Jurkat, Clone E6-1 (cell line): ENCODE measurements around the gene MMAB.

ENCODE experiments used
- DNase-seq: peaks from one replicate; pipeline ENCODE4 v3.0.0-alpha.2; 2011; ENCODE audit warnings: low read depth, low spot score
- H3K4me3 ChIP-seq: 2 replicates; pipeline ENCODE4 v1.5.1; 2011; ENCODE audit warnings: mild to moderate bottlenecking, low read length, control low read depth, moderate library complexity

Gene MMAB

DNA sequence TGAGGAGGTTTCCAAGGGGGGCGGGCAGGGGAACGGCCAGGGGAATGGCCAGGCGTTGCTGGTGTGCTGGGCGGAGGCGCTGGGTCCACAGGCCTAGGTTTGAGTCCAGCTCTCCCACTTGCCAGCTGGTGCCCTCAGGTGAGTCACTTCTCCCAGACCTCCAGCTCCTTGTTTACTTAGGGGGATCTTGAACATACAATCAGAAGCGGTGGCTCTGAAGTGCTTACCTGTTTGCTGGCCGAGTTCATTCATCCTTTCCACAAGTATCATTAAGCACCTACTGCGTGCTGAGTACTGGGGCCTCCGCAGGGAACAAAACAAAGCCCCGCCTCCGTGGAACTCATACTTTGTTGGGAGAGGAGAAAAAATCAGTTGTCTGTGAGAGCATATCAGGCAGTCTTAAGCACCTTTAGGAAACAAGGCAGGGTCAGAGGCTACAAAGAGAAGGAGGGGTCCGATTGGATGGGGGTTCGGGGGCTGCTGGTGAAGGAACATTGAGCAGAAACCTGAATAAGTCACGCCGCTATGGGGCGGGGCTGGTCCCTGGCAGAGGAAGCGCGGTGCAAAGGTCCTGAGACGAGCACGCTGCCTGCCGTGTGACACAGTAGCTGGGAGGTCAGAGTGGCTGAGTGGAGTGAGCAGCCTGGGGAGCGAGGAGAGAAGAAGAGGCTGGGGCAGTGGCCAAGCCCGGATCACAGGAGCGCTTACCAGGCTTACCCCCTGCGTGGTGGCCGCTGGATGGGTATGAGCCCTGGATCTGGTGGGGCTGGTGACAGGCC lies 15.3 kb upstream of the MMAB start:
- no peak for DNase-seq
- no peak overlapping the region for H3K4me3 ChIP-seq

DNA sequence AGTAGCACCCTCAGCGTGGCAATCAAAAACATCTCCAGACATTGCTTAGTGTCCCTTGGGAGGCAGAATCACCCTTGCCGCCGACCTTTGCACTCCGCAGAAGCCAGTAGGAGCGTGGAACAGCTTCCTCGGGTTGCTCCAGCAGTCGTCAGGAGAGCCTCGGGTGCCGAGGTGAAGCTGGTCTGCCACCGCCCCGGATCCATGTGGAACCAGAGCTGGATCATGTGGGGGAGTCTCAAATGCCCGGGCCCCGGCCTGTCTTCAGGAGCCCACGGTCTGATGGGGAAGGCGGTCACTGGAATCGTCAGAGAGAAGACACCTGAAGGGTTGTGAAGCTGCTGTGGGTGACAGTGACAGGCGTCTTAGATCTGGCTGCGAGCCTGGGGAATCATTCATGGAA lies 14.6 kb upstream of the MMAB start:
- H3K4me3 ChIP-seq, result no peak overlapping the region
- DNase-seq, result no peak

DNA sequence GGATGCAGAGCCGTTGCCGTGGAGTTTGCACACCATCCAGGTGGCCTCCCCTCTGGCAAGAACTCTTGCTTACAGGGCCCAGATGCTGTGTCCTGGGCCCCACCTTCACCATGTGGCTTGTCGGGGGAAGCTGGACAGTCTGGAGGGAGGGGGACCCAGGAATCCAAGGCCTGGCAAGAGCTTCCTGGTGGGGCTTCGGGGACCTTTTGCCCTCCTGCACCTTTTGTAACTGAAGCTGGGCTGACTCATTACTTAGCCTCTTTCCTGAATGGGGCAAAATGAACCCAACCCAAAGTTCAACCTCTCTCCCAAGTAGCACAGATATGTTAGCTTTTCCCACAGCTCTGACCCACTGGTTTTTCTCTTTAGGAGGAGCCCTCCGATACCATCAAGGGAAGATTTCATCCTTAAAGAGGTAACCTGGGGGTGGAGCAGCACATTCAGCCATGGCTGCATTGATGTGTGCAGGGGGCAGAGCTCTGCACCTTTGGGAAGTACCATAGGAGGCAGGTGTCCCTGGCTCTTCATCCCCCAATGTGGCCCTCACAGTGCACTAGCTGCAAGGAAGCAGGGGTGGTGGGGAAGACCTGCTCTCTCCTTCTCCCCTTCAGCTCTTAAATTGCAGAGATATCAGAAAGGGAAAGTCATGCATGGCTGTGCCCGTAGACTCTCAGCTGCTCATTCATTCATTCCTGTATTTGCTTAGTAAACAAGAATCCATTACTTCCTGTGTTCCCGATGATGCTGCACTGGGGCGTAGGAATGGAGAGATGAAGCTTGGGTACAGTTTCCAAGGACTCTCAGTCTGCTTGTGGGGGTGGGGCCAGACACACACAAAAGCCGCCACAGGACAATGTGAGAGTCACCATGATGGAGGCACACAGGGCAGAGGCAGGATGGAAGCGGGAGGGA lies 13.3 kb upstream of the MMAB start:
- no peak for DNase-seq
- no peak overlapping the region for H3K4me3 ChIP-seq

DNA sequence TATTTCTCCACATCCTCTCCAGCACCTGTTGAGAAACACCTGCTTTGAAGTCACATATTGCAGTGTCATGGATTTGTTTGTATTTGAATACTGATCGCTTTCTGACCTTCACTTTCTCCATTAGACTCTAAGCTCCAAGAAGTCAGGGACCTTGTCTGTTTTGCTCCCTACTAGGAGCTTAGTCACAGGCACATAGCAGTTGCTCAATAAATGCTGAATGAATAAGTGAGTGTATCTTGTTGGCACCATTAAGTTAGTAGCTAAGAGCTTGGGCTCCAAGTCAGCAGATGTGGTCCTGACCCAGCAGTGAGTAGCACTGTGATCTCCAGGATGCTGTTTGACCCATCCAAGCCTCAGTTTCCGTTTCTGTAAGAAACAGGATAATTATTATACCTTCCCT lies 10.4 kb upstream of the MMAB start:
- DNase-seq, result no peak
- no peak overlapping the region for H3K4me3 ChIP-seq

DNA sequence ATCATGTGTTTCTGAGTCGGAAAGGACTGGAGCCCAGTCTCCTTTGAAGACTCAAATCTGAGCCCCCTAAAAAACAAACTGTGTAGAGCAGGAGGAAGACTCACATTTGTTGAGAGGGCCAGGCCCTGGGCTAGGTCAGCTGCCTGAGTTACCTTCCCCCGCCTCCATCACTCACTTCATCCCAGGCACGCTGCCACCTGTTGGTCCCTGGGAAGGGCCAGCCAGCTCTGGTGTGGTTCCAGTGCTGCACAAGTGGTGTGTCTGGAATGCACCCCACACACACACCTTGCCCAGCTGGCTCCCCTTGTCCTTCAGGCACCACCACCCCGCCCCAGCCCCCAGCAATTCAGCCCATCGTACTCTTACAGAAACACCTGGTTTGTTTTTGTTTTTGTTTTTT lies 9.3 kb upstream of the MMAB start:
- DNase-seq, result no peak
- H3K4me3 ChIP-seq, result no peak overlapping the region

GRCh38 chr12:109581856-109582255 lies 8.6 kb upstream of the MMAB start:
- DNase-seq, result no peak
- no peak overlapping the region for H3K4me3 ChIP-seq

DNA sequence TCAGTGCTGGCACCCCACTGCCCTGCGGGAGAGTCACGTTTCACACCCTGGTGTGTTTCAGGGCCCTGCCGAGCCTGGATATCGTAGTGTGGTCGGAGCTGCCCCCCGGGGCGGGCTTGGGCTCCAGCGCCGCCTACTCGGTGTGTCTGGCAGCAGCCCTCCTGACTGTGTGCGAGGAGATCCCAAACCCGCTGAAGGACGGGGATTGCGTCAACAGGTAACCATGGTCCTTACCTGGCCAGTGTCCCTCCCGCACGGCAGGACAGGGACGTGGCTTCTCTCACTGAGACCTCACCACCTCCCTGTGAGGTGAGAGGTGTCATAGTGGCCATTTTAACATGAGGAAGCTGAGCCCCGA lies 8.0 kb upstream of the MMAB start:
- no peak for DNase-seq
- H3K4me3 ChIP-seq, result no peak overlapping the region

DNA sequence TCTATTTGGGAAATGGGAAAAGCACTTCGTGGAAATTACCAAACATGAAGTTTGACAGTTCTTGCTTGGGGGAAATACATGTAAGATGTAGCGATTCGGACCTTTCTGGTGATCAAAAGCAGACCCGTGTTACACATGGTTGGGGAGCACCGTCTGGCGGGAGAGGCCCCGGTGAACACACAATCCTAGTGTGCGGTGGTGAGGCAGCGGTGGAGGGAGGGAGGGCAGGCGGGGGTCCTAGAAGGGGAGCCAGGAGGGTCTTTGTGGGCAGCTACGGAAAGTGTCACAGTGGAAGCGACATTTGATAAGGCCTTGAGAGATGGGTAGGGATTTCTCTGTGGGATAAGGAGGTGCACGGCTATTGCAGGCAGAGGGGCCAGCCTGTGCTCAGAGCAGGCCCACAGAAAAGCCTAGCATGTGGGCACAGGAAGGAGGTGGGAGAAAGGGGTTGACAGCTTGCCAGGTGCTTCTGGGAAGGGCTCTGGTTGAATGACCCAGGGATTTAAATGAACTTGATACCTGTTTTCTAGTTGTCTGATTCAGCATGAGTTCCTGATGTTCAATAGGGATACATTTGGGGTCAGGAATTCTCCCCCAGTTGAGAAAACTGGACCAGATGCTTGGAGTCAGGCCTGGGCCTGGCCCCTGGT lies 7.5 kb upstream of the MMAB start:
- no peak for DNase-seq
- H3K4me3 ChIP-seq, result no peak overlapping the region

GRCh38 chr12:109580272-109580671 lies 7.0 kb upstream of the MMAB start:
- H3K4me3 ChIP-seq, result no peak overlapping the region
- DNase-seq, result no peak

- no peak overlapping the region for H3K4me3 ChIP-seq
- DNase-seq, result no peak
Observed at GRCh38 chr12:109579639-109580038, 6.3 kb upstream of the MMAB start.

DNA sequence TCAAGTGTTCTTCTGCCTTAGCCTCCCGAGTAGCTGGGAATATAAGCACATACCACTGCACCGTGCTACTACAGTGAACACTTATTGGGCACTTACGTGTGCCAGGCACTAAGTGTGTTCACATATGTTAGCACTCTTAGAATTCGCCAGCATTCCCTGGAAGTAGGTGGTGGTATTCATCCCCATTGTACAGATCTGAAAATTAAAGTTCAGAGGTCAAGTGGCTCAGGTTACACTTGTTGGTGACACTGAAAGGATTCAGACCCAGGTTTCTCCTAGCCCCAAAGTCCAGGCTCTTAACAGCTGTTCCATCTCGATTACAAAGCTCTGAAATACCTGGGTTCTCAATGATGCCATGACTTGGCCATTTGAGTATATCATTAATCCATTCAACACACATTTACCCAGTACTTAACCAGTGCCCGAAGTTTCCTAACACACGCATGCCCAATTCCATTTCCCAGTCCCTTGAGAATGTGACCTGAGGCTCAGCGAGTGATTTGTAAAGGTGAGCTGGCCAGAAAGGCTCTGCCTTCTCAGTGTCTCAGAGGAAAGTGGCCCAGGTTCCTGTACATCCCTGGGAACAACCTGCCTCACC lies 5.1 kb upstream of the MMAB start:
- H3K4me3 ChIP-seq, result no peak overlapping the region
- DNase-seq, result no peak

DNA sequence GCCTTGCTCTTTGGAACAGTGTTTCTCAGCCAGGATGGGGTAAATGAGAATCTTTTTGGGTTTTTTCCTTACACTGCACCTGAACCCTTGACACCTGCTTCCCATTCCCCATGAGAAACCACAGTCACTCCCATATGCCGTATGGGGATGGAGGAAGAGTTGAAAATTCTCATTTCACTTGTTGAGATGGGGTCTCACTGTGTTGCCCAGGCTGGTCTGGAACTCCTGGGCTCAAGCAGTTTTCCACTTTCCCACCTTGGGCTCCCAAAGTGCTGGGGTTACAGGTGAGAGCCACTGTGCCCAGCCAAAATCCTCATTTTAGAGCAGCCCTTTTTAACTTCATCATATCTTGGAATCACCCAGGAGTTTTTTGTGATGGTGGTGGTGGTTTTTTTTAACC lies 4.0 kb upstream of the MMAB start:
- no peak for DNase-seq
- no peak overlapping the region for H3K4me3 ChIP-seq

GRCh38 chr12:109575683-109576082 lies 2.4 kb upstream of the MMAB start:
- DNase-seq, result no peak
- no peak overlapping the region for H3K4me3 ChIP-seq

GRCh38 chr12:109573914-109574244 lies 575 bp upstream of the MMAB start:
- no peak for DNase-seq
- H3K4me3 ChIP-seq, result peak overlapping the region; percentile 90

DNA sequence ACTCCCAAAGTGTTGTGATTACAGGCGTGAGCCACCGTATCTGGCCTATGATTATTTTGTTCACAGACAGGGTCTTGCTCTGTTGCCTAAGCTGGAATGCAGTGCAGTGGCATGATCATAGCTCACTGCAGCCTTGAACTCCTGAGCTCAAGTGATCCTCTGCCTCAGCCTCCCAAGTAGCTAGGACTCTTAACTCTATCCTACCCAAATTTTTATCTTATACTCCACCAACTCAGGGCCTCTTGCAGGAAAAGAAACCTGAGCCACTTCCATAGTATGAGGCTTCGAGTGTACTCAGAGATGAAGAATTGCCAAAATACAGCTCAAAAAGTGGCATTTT lies 828 bp downstream of the MMAB start:
- peak overlapping the region; percentile 90 for H3K4me3 ChIP-seq

GRCh38 chr12:109571773-109572505 lies 1.4 kb downstream of the MMAB start:
- no peak for DNase-seq
- H3K4me3 ChIP-seq, result no peak overlapping the region

More for the DNA sequence above, 828 bp downstream of the MMAB start:
- DNase-seq, result no peak

DNA sequence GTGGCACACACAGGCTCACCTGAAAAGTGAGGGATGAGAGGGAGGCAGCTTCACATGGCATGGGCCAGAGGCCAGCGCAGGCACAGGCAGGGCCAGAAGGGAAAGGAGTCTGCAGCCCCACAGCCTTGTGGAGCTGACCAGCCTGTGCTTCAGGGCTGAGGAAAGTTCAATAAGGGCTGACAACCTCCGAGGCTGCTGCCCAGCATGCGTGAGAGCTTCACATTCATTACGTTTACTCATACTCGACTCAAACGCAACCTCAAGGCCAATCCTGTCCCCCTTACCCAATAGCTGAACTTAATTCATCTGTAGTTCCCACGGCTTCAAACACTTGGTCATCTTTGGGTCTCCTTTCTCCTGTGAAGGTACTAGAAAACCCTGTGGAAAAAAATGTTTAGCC lies 4.8 kb downstream of the MMAB start:
- no peak for DNase-seq
- H3K4me3 ChIP-seq, result no peak overlapping the region

DNA sequence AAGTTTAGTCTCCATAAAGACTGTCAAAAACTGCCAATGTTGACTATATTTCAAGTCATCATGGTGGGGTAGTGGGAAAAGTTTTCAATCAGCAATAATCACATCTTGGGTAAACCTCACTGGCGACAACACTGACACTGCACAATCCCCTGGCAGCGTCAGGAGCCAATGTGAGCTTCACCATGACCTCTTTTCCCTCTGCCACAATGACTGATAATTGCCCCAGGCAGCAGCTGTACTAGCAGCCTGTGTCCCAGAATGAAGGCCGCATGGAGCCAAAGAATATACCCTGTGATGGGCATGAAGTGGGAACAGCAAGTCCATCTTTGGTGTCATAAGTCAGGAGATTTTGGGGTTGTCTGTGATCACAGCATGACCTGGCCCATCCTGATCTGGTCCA lies 5.3 kb downstream of the MMAB start:
- no peak for DNase-seq
- H3K4me3 ChIP-seq, result no peak overlapping the region

GRCh38 chr12:109567296-109567695 lies 6.0 kb downstream of the MMAB start:
- no peak for DNase-seq

More at GRCh38 chr12:109567296-109567695, 6.0 kb downstream of the MMAB start:
- no peak overlapping the region for H3K4me3 ChIP-seq
